ENCODE results near the gene GABRA5.
"Not testable (repeated sequence)": the region's sequence is repeated elsewhere in the genome, so short reads cannot be mapped to it uniquely, and the experiment has no call there.

GABRA5 gene

GRCh38 chr15:26866298-26867199 lies at the start of gene GABRA5:
GABRA5 (plus strand) TSS chr15:26867062; CDS start chr15:26869249, 2,187 bp downstream.
- H3K4me3 Mint-ChIP-seq, result peak within 1 kb of the TSS; percentile 68
- H3K9me3 Mint-ChIP-seq, result no peaks in the 10 kb centered on the region
- no peak within 1 kb of the TSS for H3K27ac Mint-ChIP-seq
- TF ChIP-seq CTCF (IDR thresholded peaks at IDR 0.05), result no peak
- peaks cover 4% of the 10 kb centered on the region for H3K4me1 Mint-ChIP-seq
- peak; percentile 74 for DNase-seq
- no peaks in the 10 kb centered on the region for H3K36me3 Mint-ChIP-seq (ENCODE audit: low read depth)
- peaks cover 69% of the 10 kb centered on the region for H3K27me3 Mint-ChIP-seq (ENCODE audit: low read depth, poor library complexity)

- not testable (repeated sequence) for DNase-seq; H3K36me3 Mint-ChIP-seq (ENCODE audit: low read depth); H3K4me3 Mint-ChIP-seq; H3K27ac Mint-ChIP-seq; H3K4me1 Mint-ChIP-seq
- H3K27me3 Mint-ChIP-seq (ENCODE audit: low read depth, poor library complexity), result peaks cover 13% of the 10 kb centered on the region
- peaks cover 29% of the 10 kb centered on the region for H3K9me3 Mint-ChIP-seq
These were observed 35.7 kb upstream of the GABRA5 start for GRCh38 chr15:26831191-26831590.

GRCh38 chr15:26831951-26832350 lies 34.9 kb upstream of the GABRA5 start:
- peaks cover 6% of the 10 kb centered on the region for H3K4me1 Mint-ChIP-seq
- no peak overlapping the region for H3K4me3 Mint-ChIP-seq
- H3K27me3 Mint-ChIP-seq (ENCODE audit: low read depth, poor library complexity), result peaks cover 11% of the 10 kb centered on the region
- no peak for DNase-seq
- TF ChIP-seq CTCF (IDR thresholded peaks at IDR 0.05), result no peak
- H3K27ac Mint-ChIP-seq, result no peak overlapping the region
- H3K9me3 Mint-ChIP-seq, result peaks cover 36% of the 10 kb centered on the region
- no peaks in the 10 kb centered on the region for H3K36me3 Mint-ChIP-seq (ENCODE audit: low read depth)

- Mint-ChIP-seq H3K9me3 (peaks cover 32% of the 10 kb centered on the region), H3K4me1 (peaks cover 13% of the 10 kb centered on the region), H3K4me3 (peak overlapping the region; percentile 50), H3K27ac (no peak overlapping the region), H3K36me3 (ENCODE audit: low read depth) (peaks cover 4% of the 10 kb centered on the region), H3K27me3 (ENCODE audit: low read depth, poor library complexity) (peaks cover 16% of the 10 kb centered on the region)
- TF ChIP-seq CTCF (IDR thresholded peaks at IDR 0.05), result peak; percentile 63
- peak; percentile 36 for DNase-seq
These were observed 28.0 kb upstream of the GABRA5 start for GRCh38 chr15:26838742-26839460.

- no peak for DNase-seq
- H3K9me3 Mint-ChIP-seq, result peaks cover 22% of the 10 kb centered on the region
- TF ChIP-seq CTCF (IDR thresholded peaks at IDR 0.05), result no peak
- H3K4me1 Mint-ChIP-seq, result peaks cover 13% of the 10 kb centered on the region
- peaks cover 14% of the 10 kb centered on the region for H3K27me3 Mint-ChIP-seq (ENCODE audit: low read depth, poor library complexity)
- no peak overlapping the region for H3K4me3 Mint-ChIP-seq
- peaks cover 4% of the 10 kb centered on the region for H3K36me3 Mint-ChIP-seq (ENCODE audit: low read depth)
- no peak overlapping the region for H3K27ac Mint-ChIP-seq
These were observed 25.3 kb upstream of the GABRA5 start for GRCh38 chr15:26841514-26841913.

- H3K9me3 Mint-ChIP-seq, result peaks cover 18% of the 10 kb centered on the region
- H3K4me3 Mint-ChIP-seq, result no peak overlapping the region
- no peak overlapping the region for H3K27ac Mint-ChIP-seq
- H3K4me1 Mint-ChIP-seq, result peaks cover 13% of the 10 kb centered on the region
- no peak for DNase-seq
- H3K27me3 Mint-ChIP-seq (ENCODE audit: low read depth, poor library complexity), result peaks cover 14% of the 10 kb centered on the region
- H3K36me3 Mint-ChIP-seq (ENCODE audit: low read depth), result peaks cover 4% of the 10 kb centered on the region
- no peak for TF ChIP-seq CTCF (IDR thresholded peaks at IDR 0.05)
These were observed 24.9 kb upstream of the GABRA5 start for GRCh38 chr15:26841941-26842340.

Data from nephron progenitor cell (in vitro differentiated cells).